Fibroblast of lung (primary cell): ENCODE data around the gene TBC1D2B.
"Not testable (repeated sequence)": the region's sequence is repeated elsewhere in the genome, so short reads cannot be mapped to it uniquely, and the experiment has no call there.

Experiments
- CTCF ChIP-seq, 2 donors: IDR thresholded peaks in 1 of 2; conservative IDR thresholded peaks in 1 of 2; 1 replicate in 1 of 2; 2 replicates in 1 of 2; pipeline ENCODE4 v1.5.1; 2011 to 2012; ENCODE audit warnings: low read length in 2 of 2, control low read depth in 1 of 2, inconsistent platforms in 1 of 2, low read depth in 1 of 2, mild to moderate bottlenecking in 1 of 2
- EZH2 ChIP-seq: IDR thresholded peaks from 2 replicates; pipeline ENCODE4 v1.5.1; 2012; ENCODE audit warnings: low read length, control low read depth, mild to moderate bottlenecking; ENCODE audit errors: missing control alignments

- not testable (repeated sequence) for TF ChIP-seq EZH2; CTCF (conservative IDR thresholded peaks at IDR 0.05 in 1 of 2, IDR thresholded peaks at IDR 0.05 in 1 of 2; ENCODE audit: low read depth in 1 of 2, low read length in 2 of 2)
Observed at GRCh38 chr15:77997761-77998554, 79.6 kb downstream of the TBC1D2B start.
